H1 (cell line): ENCODE measurements around the gene TMEM250. TPM values are rescaled to one million over a fixed set of nuclear protein-coding genes. Genes with fewer than 3 reads are reported as not detected.

ENCODE experiments used
- CHD2 ChIP-seq: IDR thresholded peaks from 2 replicates; pipeline ENCODE4 v1.6.1; 2012; ENCODE audit warnings: low read length, improper control_type of control experiment
- CTBP2 ChIP-seq: IDR thresholded peaks from 2 replicates; pipeline ENCODE4 v1.7.0; 2011; ENCODE audit warnings: borderline replicate concordance, mild to moderate bottlenecking, moderate library complexity, mixed read lengths, low read length; ENCODE audit not compliant: insufficient read depth, insufficient read length
- NANOG ChIP-seq: IDR thresholded peaks from 2 replicates; pipeline ENCODE4 v1.6.1; 2011; ENCODE audit warnings: low read length, low read depth, mild to moderate bottlenecking, inconsistent platforms; ENCODE audit not compliant: insufficient read depth, poor library complexity, severe bottlenecking
- RAD21 ChIP-seq, 2 experiments: IDR thresholded peaks in 1 of 2; conservative IDR thresholded peaks in 1 of 2; 2 replicates each; pipeline ENCODE4 v1.6.1; 2011; ENCODE audit warnings: low read depth in 2 of 2, low read length in 2 of 2, improper control_type of control experiment in 1 of 2, inconsistent platforms in 1 of 2, mild to moderate bottlenecking in 1 of 2, moderate library complexity in 1 of 2
- SIRT6 ChIP-seq: IDR thresholded peaks from one replicate; pipeline ENCODE4 v1.7.1; 2012; ENCODE audit warnings: low read length, inconsistent platforms
- polyA plus RNA-seq, 7 experiments: library from polyadenylated mRNA; depleted of rRNA in 3 of 7; stranded (reverse) in 5 of 7; unstranded in 2 of 7; fragments of >200 nt in 5 of 7; fragments of 200-250 nt in 2 of 7; gene quantifications; 1 replicate in 5 of 7; 2 replicates in 1 of 7; 4 replicates in 1 of 7; pipeline versions ENCODE4 v1.2.1 to v1.2.3, GENCODE V29; 2011 to 2013; ENCODE audit warnings: missing spikeins in 2 of 7, mixed read lengths in 2 of 7
- total RNA-seq: library from RNA; stranded (reverse); fragmentation: NEBNext Ultra II Directional; extraction: Animal tissue kit (Norgen Biotek cat#: 25700); gene quantifications from 2 replicates; pipeline ENCODE4 v1.2.1, GENCODE V29; 2021
- TF ChIP-seq, protein P1 (sequence below): fragments of 300-600 bp; sonication (generic); IDR thresholded peaks from 2 replicates; pipeline ENCODE4 v1.7.1; 2012; ENCODE audit warnings: low read length, moderate library complexity, mild to moderate bottlenecking, inconsistent platforms; ENCODE audit not compliant: insufficient replicate concordance
- TF ChIP-seq, protein P2 (sequence below): IDR thresholded peaks from 2 replicates; pipeline ENCODE4 v1.6.1; 2012; ENCODE audit warnings: inconsistent platforms
- TF ChIP-seq, protein P3 (sequence below): IDR thresholded peaks from 2 replicates; pipeline ENCODE4 v1.6.1; 2011; ENCODE audit warnings: low read depth, mild to moderate bottlenecking, low read length; ENCODE audit not compliant: insufficient read depth

TMEM250 gene
- total and polyA plus RNA-seq, 2 of the 8 experiments (the other 6 are each of a cell fraction or from before 2014, with no cell fraction given) = 22.3 to 34.9 TPM

DNA sequence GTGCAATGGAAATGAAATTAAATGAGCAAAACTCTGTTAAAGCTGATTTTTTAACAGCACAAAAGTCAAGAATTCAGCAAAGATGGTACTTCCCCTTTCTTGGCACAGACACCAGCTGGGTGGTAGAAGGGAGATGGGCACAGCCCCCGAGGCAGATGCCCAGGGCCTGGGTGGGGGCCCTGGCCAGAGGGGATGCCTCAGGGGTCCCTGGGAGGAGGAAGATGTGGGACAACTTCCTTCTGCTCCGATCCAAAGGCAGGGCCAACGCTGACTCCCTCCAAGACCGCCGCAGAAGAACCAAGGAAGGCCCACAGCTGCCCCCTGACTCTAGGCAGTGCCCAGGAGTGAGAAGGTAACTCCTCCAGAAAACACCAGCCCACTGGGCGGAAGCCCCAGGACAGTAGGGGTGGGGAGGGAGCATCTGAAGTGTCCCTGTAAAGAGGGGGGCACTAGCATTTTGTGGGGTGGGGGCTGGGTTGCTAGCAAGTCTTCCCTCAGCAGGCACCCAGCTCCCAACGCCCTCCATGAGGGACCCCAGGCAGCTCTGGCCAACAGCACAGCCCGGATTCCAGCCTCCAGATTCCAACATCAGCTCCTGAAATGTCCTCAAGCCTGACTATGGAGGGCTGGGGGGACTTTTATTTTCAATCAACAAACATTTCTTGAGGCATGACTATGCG lies 28.5 kb downstream of the TMEM250 start (continued):
- TF ChIP-seq, protein P1, sequence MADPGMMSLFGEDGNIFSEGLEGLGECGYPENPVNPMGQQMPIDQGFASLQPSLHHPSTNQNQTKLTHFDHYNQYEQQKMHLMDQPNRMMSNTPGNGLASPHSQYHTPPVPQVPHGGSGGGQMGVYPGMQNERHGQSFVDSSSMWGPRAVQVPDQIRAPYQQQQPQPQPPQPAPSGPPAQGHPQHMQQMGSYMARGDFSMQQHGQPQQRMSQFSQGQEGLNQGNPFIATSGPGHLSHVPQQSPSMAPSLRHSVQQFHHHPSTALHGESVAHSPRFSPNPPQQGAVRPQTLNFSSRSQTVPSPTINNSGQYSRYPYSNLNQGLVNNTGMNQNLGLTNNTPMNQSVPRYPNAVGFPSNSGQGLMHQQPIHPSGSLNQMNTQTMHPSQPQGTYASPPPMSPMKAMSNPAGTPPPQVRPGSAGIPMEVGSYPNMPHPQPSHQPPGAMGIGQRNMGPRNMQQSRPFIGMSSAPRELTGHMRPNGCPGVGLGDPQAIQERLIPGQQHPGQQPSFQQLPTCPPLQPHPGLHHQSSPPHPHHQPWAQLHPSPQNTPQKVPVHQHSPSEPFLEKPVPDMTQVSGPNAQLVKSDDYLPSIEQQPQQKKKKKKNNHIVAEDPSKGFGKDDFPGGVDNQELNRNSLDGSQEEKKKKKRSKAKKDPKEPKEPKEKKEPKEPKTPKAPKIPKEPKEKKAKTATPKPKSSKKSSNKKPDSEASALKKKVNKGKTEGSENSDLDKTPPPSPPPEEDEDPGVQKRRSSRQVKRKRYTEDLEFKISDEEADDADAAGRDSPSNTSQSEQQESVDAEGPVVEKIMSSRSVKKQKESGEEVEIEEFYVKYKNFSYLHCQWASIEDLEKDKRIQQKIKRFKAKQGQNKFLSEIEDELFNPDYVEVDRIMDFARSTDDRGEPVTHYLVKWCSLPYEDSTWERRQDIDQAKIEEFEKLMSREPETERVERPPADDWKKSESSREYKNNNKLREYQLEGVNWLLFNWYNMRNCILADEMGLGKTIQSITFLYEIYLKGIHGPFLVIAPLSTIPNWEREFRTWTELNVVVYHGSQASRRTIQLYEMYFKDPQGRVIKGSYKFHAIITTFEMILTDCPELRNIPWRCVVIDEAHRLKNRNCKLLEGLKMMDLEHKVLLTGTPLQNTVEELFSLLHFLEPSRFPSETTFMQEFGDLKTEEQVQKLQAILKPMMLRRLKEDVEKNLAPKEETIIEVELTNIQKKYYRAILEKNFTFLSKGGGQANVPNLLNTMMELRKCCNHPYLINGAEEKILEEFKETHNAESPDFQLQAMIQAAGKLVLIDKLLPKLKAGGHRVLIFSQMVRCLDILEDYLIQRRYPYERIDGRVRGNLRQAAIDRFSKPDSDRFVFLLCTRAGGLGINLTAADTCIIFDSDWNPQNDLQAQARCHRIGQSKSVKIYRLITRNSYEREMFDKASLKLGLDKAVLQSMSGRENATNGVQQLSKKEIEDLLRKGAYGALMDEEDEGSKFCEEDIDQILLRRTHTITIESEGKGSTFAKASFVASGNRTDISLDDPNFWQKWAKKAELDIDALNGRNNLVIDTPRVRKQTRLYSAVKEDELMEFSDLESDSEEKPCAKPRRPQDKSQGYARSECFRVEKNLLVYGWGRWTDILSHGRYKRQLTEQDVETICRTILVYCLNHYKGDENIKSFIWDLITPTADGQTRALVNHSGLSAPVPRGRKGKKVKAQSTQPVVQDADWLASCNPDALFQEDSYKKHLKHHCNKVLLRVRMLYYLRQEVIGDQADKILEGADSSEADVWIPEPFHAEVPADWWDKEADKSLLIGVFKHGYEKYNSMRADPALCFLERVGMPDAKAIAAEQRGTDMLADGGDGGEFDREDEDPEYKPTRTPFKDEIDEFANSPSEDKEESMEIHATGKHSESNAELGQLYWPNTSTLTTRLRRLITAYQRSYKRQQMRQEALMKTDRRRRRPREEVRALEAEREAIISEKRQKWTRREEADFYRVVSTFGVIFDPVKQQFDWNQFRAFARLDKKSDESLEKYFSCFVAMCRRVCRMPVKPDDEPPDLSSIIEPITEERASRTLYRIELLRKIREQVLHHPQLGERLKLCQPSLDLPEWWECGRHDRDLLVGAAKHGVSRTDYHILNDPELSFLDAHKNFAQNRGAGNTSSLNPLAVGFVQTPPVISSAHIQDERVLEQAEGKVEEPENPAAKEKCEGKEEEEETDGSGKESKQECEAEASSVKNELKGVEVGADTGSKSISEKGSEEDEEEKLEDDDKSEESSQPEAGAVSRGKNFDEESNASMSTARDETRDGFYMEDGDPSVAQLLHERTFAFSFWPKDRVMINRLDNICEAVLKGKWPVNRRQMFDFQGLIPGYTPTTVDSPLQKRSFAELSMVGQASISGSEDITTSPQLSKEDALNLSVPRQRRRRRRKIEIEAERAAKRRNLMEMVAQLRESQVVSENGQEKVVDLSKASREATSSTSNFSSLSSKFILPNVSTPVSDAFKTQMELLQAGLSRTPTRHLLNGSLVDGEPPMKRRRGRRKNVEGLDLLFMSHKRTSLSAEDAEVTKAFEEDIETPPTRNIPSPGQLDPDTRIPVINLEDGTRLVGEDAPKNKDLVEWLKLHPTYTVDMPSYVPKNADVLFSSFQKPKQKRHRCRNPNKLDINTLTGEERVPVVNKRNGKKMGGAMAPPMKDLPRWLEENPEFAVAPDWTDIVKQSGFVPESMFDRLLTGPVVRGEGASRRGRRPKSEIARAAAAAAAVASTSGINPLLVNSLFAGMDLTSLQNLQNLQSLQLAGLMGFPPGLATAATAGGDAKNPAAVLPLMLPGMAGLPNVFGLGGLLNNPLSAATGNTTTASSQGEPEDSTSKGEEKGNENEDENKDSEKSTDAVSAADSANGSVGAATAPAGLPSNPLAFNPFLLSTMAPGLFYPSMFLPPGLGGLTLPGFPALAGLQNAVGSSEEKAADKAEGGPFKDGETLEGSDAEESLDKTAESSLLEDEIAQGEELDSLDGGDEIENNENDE = no peak
- TF ChIP-seq, protein P2, sequence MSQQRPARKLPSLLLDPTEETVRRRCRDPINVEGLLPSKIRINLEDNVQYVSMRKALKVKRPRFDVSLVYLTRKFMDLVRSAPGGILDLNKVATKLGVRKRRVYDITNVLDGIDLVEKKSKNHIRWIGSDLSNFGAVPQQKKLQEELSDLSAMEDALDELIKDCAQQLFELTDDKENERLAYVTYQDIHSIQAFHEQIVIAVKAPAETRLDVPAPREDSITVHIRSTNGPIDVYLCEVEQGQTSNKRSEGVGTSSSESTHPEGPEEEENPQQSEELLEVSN = no peak
- TF ChIP-seq CTBP2 (no peak), CHD2 (no peak), SIRT6 (no peak), RAD21 (IDR thresholded peaks at IDR 0.05 in 1 of 2, conservative IDR thresholded peaks at IDR 0.05 in 1 of 2; ENCODE audit: low read depth in 2 of 2, low read length in 2 of 2) (no peak), NANOG (no peak)
- TF ChIP-seq, protein P3, sequence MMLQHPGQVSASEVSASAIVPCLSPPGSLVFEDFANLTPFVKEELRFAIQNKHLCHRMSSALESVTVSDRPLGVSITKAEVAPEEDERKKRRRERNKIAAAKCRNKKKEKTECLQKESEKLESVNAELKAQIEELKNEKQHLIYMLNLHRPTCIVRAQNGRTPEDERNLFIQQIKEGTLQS = no peak
